Activated CD4-positive, alpha-beta T cell treated with anti-CD3 and anti-CD28 coated beads, Interleukin-2, Interleukin-6, amounts not matched to agents 100 ng/mL and 50 ng/mL, durations not matched to agents 16 hours and 8 hours (primary cell): ENCODE data around the gene LAYN.

Experiments used
- DNase-seq: peaks from one replicate; pipeline ENCODE4 v3.0.0-alpha.2; 2020

Gene LAYN

DNA sequence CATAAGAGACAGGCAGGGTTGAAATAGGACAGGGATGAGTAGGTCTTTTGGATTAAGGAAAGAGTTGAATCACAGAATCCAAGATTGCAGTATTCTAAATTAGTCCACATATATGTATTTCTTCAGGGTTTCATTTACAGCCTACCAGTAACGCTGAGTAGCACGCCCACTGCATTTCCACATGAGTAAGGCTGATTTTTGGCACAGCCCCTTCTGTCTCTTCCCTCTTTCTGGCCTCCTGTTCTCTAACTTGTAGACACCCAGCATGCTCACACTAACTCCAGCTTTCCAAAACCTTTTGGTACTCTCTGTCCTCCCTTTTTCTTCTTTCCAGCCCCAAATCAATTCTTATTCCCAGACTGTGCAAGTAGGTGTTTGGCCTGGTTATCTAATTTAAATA is 58.0 kb downstream of the LAYN start:
- no peak for DNase-seq

DNA sequence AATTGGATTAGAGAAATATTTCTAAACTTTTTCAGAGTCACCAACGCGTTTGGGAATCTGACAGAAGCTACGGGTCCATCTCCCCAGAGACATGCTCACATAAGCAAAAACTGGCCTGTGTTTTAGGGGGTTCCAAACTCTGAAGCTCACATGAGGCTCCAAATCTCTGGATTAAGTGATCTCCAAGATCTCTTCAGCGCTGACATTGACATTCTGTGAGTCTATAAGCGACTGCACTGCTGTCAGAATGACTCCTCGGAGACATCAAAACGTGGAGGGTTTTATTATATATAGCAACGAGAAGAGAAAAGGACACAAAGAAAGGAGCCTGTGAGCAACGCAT is 61.1 kb downstream of the LAYN start:
- DNase-seq = no peak

DNA sequence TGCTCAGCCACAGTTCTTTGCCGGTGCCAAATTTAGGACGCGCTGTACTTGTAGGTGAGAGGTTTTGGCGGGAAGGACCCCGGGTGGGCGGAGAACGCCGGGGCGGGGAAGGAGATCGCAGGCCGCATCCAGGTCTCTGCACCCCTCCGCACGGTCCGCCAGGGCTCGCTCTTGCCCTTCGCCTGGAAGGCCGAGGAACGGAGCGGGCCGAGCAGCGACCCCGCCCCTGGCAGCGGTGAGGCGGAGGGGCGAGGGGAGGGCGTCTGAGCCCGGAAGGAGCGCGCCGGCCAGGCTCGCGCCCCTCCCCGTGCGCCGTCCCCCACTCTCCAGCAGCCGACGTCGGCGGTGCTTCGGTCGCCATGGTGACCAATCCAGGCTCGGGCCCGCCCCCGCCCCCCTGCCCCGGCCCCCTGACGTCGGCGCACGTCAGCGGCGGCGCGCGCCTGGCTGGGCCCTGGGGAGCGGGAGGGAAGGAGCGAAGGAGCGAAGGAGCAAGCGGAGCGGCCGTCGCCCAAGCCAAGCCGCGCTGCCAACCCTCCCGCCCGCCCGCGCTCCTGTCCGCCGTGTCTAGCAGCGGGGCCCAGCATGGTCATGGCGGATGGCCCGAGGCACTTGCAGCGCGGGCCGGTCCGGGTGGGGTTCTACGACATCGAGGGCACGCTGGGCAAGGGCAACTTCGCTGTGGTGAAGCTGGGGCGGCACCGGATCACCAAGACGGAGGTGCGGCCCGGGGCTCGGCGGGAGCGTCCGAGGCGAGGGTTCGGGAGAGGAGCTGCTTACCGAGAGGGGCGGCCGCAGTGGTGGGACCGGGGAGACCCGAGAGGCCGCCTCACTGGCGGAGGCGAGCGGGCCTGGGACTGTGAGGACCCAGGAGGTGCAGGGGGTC is 61.7 kb downstream of the LAYN start, which contains the start of gene SIK2:
SIK2 (plus strand) TSS at position 471 of the 886 bp plus-strand sequence; CDS start at position 586, 115 bp downstream.
- DNase-seq = peak; percentile 93

DNA sequence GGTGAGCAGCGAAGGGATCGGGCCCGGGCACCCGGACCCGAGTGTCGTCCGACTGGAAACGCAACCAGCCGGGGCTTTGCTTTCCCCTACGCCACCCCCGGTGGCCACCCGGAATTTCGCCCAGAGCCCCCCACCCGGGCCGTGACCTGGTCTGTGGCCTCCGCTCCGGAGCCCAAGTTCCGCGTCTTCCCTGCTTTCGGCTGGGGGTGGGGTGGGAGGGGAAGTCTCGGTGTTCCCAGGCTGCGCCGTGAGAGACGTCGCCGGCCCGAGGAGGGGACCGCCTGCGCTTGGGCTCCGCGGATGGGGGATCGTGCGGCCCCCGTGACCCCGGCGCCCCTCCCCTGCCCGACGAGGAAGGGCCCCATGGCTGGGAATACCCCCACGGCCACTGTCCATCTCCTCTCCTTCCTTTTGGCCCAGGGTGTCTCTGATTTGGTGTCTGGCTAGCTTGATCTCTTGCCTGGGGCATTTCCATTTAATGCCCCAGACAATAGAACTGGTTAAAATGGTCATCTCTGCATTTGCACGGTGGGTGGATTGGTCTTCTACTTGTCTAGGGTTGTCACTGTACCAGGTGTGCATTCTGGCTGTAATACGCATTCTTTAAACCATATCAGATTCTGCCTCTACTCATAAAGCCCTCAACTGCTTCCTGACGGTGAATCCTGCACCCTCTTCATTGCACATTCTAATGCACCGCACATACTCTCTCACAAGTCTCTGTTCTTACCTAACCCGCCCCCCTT is 62.5 kb downstream of the LAYN start:
- DNase-seq = peak; percentile 16

DNA sequence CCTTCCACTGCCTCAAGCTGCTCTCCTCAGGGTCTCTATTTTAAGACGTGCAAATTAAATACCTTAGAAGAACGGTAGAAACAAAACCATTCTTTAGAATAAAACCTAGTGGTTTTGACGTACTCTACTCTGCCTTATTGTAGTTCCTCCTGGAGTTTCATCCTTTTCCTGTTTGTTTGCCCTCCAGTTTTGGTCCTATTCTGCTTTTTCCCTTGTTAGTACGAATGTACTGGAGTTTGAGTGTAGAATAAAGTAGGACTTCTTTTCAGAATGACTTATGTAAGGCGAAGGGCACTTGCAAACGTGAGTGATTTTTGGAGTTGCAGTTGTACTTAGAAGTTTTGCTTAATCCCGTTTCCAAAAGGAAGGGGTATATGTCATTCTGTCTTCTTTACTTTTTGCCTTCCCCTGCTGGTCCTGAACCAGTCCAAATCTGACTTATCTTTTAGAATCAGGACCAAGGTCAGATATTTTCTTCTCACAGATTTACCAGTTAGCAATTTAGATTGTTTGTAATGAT is 63.2 kb downstream of the LAYN start:
- DNase-seq = no peak

DNA sequence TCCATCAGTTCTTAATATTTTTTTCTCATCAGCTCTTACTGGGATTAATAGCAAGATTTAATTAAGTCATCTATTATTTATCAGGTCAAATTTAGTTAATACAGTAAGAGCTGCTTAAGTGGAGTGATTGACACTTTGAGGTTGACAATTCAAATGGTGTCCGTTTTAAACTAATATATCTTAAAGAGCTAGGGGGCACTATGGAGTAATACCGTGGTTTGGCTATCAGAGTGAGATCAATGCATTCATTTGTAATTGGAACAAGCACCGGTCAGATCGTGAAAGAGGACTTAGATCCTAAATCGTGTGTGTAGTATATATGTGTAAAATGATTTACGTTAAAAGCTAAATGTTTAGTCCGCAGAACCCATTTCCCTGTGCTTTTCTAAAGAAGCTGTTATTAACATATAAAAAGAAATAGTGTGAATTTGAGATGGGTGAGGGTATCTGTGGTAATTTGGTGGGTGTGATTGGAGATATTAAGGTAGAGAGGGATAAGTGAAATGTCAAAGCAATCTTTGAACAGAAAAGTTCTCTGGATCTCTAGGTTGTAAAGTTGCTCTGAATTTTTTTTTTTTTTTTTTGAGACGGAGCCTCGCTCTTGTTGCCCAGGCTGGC is 64.0 kb downstream of the LAYN start:
- peak; percentile 72 for DNase-seq

DNA sequence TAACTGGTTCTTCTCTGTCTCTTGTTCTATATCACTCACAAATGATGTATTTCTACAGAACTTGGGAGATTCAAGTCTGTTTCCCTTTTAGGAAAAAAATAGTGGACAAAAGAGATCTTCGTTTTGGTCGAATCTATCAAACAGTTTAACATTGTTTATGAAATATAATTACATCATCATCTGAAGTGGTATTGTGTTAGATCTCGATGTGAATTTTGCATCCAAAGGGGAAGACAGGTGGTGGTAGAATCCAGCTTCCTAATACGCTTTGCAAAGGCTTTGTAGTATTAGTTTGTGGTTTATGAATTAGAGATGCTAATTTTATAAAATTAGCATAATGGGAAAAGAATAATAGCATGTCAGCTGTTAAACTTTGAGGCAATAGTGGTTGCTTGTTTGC is 65.2 kb downstream of the LAYN start:
- DNase-seq = no peak

DNA sequence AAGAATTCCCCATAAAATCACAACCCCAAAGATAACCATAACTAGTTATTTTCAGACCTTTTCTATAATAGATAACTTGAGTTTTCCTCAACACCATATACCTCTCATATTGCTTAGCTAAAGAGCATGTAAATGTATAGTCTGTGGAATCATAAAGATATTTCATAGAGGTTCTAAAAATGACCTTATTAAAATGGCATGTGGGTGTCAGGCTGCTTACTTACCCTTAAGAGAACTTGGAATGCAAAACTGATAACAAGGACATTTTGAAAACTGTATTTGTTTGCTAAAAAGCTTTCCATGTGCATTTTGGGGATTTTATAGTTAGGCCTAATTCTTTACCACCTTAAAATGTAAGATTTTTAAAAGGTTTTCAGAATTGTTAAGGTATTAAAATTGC is 66.5 kb downstream of the LAYN start:
- DNase-seq = no peak

DNA sequence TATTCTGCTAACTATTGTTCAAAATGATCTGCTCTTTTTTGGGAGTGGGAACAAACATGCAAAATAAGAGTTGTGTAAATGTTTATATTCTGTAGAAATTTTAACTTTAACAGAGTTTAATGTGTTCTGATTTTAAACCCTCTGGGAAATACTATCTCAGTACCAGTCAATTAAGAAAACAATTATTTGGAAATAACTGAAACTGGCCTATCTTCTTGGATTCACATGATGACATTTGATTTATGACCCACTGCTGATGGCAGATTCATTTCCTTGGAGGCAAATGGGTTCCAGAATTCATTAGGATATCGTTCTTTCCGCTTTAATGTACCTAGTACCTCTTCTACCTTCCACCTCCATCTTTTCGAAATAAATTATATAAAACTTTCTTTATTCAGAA is 67.2 kb downstream of the LAYN start:
- DNase-seq = no peak
